MG63 (cell line): ENCODE results near the gene FRMD4B. TPM values are rescaled to one million over a fixed set of nuclear protein-coding genes. Genes with fewer than 3 reads are reported as not detected.
"Not testable (repeated sequence)": the region's sequence is repeated elsewhere in the genome, so short reads cannot be mapped to it uniquely, and the experiment has no call there.

Source experiments
- DNase-seq: peaks from one replicate; pipeline ENCODE4 v3.0.0-alpha.2; 2020
- H3K27me3 ChIP-seq: fragments of 250-450 bp; sonication (Bioruptor Pico); 2 replicates; pipeline ENCODE4 v1.5.1; 2020; ENCODE audit warnings: mild to moderate bottlenecking, moderate library complexity
- H3K36me3 ChIP-seq: fragments of 250-450 bp; sonication (Bioruptor Pico); 2 replicates; pipeline ENCODE4 v1.5.1; 2020; ENCODE audit warnings: mild to moderate bottlenecking, moderate library complexity
- H3K4me3 ChIP-seq: fragments of 250-450 bp; sonication (Bioruptor Pico); 2 replicates; pipeline ENCODE4 v1.5.1; 2020; ENCODE audit warnings: mild to moderate bottlenecking, moderate library complexity
- H3K9me3 ChIP-seq: fragments of 250-450 bp; sonication (Bioruptor Pico); 2 replicates; pipeline ENCODE4 v1.5.1; 2020; ENCODE audit warnings: mild to moderate bottlenecking, moderate library complexity
- total RNA-seq: library from RNA; depleted of rRNA; stranded (reverse); fragments of >200 nt; shearing (Covaris generic); gene quantifications from 2 replicates; pipeline ENCODE4 v1.2.3, GENCODE V29; 2014; ENCODE audit warnings: low replicate concordance

The FRMD4B gene
- total RNA-seq, 1 experiment from 2014 or later: 5.1 TPM

DNA sequence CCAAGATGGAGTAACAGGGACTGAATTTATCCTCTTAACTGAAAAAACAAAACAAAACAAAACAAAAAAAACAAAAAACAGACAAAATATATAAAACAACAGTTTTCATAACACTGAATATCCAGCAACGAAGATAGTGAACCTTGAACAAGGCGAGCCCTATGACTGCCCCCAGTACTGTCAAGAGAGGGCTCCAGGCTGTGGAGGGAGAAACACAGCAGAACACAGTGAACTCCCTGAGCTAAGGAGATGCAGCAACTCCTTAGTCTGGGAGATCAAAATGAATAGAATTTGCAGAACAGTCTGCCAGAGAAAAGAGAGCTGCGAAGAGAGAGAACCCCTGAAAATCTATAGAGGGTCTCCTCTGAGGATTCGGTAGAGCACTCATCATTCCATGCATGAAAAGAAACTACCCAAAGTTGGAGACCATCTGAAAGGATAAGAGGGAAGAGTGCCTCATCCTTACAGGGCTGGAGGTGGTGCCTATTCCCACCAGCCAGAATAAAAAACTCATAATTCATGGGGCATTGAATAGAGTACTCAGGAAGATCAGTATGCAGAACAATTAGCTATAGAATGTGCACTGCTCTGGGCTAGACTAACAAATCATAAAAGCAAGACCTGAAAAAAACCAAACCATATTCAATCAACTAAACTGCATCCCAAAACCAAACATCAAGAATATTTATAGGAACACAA, 101.8 kb downstream of the FRMD4B start:
- Histone ChIP-seq H3K9me3 (no peaks in the 10 kb centered on the region), H3K36me3 (no peaks in the 10 kb centered on the region), H3K27me3 (no peaks in the 10 kb centered on the region), H3K4me3 (no peak overlapping the region)
- no peak for DNase-seq

DNA sequence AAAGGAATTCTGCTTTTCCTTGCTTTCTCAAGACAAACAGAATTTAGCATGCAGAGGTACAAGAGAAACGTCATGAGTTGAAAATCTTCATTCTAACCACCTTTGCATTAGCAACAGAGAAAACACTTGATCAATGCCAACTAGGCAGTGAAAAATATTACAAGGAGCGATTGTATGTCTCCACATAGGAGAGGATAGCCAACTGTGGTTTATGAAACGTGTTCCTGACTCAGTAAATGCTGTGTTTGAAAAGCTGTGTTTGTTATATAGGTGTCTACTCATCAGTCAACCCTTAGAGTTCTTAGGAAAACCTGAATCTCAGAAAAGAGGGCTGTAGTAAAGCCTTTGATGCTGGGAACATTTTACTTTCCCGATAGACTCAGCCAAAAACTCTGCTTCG, 102.4 kb downstream of the FRMD4B start:
- H3K4me3 ChIP-seq: no peak overlapping the region
- DNase-seq: no peak
- H3K9me3 ChIP-seq: no peaks in the 10 kb centered on the region
- no peaks in the 10 kb centered on the region for H3K27me3 ChIP-seq
- H3K36me3 ChIP-seq: no peaks in the 10 kb centered on the region

DNA sequence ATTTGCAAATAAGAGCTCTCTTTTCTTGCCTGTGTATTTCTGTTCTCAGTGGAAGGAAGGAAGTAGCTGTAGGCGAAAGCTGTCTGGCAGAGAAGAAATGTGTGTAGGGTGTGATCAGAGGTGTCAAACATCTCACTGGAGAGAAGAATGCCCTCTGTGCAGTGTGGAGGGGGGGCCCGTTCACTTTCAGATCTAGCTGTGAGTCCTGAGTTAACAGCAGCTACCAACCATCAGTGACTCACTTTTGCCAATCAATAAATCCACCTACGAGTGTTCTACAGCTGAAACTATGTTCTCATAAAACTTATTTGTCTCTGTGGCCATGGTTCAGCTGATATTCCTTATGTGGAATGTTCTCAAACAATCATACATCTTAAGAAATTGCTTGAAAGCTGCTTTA, 103.7 kb downstream of the FRMD4B start:
- Histone ChIP-seq H3K36me3 (no peaks in the 10 kb centered on the region), H3K4me3 (no peak overlapping the region), H3K9me3 (no peaks in the 10 kb centered on the region), H3K27me3 (no peaks in the 10 kb centered on the region)
- no peak for DNase-seq

DNA sequence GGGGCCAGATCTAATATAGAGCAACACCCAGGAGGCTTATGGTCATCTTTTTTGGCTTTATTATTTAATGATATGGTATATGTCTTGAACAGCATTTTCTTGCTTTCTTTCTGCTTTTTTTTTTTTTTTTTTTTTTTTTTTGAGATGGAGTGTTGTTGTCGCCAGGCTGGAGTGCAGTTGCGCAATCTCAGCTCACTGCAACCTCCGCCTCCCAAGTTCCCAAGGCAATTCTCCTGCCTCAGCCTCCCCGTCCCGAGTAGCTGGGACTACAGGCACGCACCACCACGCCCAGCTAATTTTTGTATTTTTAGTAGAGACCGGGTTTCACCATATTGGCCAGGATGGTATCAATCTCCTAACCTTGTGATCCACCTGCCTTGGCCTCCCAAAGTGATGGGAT, 108.5 kb downstream of the FRMD4B start:
- H3K4me3 ChIP-seq, H3K27me3 ChIP-seq, H3K9me3 ChIP-seq, H3K36me3 ChIP-seq, DNase-seq: not testable (repeated sequence)

DNA sequence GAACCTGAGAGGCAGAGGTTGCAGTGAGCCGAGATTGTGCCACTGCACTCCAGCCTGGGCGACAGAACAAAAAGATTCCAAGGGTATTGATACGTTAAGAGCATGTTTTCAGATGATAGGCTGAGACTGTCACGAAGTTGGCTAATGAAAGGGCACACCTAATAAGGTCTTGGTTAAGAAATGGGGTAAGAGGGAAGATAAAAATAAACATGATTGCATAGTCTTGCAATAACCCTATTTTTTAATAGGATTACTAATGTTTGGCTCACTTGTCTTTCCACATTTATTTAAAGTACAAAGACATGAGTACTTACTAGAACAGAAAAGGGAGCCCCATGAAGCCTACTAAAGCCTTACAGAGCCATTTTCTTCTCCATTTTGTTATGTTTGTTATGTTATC, 109.0 kb downstream of the FRMD4B start:
- no peaks in the 10 kb centered on the region for H3K27me3 ChIP-seq
- H3K36me3 ChIP-seq: no peaks in the 10 kb centered on the region
- DNase-seq: no peak
- H3K4me3 ChIP-seq: no peak overlapping the region
- H3K9me3 ChIP-seq: no peaks in the 10 kb centered on the region

DNA sequence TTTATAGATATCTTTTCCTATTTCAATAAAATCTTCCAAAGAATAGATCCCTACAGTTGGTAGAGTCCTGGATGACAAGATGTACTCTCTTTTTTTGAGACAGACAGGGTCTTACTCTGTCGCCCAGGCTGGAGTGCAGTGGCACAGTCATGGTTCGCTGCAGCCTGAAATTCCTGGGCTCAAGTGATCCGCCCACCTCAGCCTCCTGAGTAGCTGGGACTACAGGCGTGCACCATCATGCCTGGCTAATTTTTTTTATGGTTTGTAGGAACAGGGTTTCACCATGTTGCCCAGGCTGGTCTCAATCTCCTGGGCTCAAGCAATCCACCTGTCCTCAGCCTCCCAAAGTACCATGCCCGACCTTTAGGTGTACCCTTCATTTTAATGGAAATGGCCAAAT, 109.7 kb downstream of the FRMD4B start:
- not testable (repeated sequence) for DNase-seq, H3K27me3 ChIP-seq, H3K9me3 ChIP-seq, H3K36me3 ChIP-seq, H3K4me3 ChIP-seq

DNA sequence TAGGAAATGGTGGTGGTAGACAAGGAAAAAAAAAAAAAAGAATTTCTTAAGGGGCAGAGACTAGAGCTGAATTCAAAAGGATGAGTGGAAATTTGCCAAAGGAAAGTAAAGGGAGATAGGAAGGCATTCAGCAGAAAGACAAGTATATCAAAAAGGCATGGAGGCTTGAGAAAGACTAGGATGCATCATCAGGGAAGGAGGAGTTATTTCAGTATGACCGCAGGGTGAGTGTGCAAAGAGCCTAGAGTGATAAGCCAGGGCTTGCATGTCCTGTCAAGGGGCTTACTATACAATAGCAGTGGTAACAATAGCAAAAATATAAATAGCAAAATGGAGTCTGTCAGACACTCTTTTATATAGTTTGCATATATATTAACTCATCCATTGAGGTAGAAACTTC, 112.0 kb downstream of the FRMD4B start:
- DNase-seq: no peak
- H3K27me3 ChIP-seq: no peaks in the 10 kb centered on the region
- no peaks in the 10 kb centered on the region for H3K36me3 ChIP-seq

DNA sequence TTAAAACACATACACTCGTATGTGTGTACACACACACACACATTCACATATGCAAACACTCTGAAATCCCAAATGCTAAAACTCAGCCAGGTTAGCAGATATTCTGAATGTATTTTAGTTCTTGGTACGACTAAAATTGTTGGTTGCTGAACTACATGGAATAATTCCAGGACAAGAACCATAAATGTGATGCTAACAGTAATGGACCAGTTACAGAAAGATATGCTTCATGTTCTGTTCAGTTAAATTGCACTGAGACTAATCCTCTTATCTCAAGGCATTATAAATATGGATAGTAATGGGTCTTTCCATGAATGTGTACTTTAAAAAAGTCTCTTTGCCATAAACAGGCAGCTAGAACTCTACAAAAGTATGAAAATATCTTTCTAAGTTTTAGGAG, 113.3 kb downstream of the FRMD4B start:
- H3K4me3 ChIP-seq: no peak overlapping the region
- no peaks in the 10 kb centered on the region for H3K9me3 ChIP-seq
- DNase-seq: no peak
- no peaks in the 10 kb centered on the region for H3K27me3 ChIP-seq
- H3K36me3 ChIP-seq: no peaks in the 10 kb centered on the region

More for the DNA sequence above, 112.0 kb downstream of the FRMD4B start:
- Histone ChIP-seq H3K4me3 (no peak overlapping the region), H3K9me3 (no peaks in the 10 kb centered on the region)

DNA sequence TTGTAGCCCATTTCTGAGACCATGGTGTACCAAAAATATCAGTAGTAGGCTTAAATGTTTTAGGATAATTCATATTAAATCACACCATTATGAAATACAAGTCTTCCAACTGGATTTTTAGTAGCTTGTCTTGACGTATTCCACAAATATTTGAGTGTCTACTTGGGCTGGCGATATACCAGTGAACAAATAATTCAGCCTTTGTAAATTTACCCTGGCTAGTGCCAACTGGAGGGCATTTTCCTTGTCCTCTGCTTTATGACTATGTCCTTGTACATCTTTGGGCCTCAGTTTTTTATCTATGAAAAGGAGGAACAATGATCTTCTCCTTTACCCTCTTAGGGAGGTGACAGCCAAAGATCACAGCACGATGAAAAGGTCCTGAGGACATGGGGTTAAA, 114.8 kb downstream of the FRMD4B start:
- Histone ChIP-seq H3K27me3 (no peaks in the 10 kb centered on the region), H3K4me3 (no peak overlapping the region), H3K36me3 (no peaks in the 10 kb centered on the region), H3K9me3 (no peaks in the 10 kb centered on the region)
- no peak for DNase-seq

DNA sequence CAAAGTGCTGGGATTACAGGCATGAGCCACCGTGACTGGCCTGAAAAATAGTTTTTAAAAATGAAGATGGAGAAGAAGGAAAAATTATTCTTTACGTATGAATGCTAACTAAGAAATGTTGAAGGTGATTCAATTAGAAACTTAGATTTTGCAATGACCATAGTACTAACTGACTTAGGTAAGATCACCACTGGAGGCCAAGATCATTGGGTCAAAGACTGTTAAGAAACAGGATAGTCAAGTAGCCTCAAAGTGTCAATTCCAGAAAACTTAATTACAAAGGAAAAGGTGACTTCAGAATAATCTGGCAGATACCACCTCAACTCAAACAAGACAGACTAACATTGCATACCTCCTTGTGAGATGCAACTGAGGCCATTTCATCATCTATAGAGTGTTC, 119.3 kb downstream of the FRMD4B start:
- Histone ChIP-seq H3K9me3 (no peaks in the 10 kb centered on the region), H3K4me3 (no peak overlapping the region), H3K27me3 (no peaks in the 10 kb centered on the region), H3K36me3 (no peaks in the 10 kb centered on the region)
- DNase-seq: no peak

DNA sequence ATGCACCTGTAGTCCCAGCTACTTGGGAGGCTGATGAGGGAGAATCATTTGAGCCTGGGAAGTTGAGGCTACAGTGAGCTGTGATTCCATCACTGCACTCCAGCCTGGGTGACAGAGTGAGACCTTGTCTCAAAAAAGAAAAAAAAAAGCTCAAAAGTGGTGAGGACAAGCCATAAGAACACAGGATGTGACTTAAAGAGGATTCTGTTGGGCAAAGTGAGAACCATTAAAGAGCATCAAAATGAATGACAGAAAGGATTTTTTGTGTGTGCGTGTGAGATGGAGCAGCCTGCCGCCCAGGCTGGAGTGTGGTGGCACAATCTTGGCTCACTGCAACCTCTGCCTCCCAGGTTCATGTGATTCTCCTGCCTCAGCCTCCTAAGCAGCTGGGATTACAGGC, 119.8 kb downstream of the FRMD4B start:
- H3K36me3 ChIP-seq, H3K9me3 ChIP-seq, H3K4me3 ChIP-seq, DNase-seq, H3K27me3 ChIP-seq: not testable (repeated sequence)

DNA sequence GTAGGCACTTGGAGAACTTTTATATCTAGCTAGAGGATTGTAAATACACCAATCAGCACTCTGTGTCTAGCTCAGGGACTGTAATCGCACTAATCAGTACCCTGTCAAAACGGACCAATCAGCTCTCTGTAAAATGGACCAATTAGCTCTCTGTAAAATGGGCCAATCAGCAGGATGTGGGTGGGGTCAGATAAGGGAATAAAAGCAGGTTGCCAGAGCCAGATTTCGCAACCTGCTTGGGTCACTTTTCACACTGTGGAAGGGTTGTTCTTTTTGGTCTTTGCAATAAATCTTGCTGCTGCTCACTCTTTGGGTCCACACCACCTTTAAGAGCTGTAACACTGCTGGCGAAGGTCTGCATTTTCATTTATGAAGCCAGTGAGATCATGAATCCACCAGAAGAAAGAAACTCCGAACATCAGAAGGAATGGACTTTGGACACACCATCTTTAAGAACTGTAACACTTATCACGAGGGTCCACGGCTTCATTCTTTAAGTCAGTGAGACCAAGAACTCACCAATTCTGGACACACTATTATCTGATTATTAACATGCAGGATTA, 125.0 kb downstream of the FRMD4B start:
- H3K9me3 ChIP-seq, H3K4me3 ChIP-seq, DNase-seq, H3K27me3 ChIP-seq, H3K36me3 ChIP-seq: not testable (repeated sequence)

DNA sequence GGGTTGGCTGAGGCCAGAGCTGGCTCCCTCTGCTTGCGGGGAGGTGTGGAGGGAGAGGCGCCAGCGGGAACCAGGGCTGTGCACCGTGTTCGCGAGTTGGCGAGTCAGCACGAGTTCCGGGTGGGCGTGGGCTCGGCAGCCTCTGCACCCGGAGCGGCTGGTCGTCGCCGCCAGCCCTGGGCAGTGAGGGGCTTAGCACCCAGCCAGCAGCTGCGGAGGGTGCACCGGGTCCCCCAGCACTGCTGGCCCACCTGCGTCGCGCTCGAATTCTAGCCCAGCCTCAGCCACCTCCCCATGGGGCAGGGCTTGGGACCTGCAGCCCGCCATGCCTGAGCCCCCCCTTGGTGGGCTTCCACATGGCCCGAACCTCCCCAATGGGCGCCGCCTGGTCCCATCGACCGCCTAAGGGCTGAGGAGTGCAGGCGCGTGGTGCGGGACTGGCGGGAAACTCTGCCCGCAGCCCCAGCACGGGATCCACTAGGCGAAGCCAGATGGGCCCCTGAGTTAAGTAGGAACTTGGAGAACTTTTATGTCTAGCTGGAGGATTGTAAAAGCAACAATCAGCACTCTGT, 125.6 kb downstream of the FRMD4B start:
- no peaks in the 10 kb centered on the region for H3K36me3 ChIP-seq
- H3K9me3 ChIP-seq: no peaks in the 10 kb centered on the region
- DNase-seq: no peak
- no peak overlapping the region for H3K4me3 ChIP-seq
- no peaks in the 10 kb centered on the region for H3K27me3 ChIP-seq

DNA sequence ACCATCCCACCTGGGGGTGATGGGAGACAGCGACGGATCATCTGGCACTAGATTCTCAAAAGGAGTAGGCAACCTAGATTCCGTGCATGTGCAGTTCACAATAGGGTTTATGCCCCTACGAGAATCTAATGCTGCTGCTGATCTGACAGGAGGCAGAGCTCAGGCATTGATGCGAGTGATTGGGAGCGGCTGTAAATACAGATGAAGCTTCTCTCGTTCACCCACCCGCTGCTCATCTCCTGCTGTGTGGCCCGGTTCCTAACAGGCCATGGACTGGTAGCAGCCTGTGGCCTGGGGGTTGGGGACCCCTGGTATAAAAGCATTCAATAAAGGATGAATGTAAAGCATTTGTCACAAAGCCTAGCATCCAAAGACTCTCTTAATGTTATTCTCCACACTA, 126.8 kb downstream of the FRMD4B start:
- no peak overlapping the region for H3K4me3 ChIP-seq
- DNase-seq: no peak
- H3K27me3 ChIP-seq: no peaks in the 10 kb centered on the region
- H3K9me3 ChIP-seq: no peaks in the 10 kb centered on the region
- no peaks in the 10 kb centered on the region for H3K36me3 ChIP-seq

DNA sequence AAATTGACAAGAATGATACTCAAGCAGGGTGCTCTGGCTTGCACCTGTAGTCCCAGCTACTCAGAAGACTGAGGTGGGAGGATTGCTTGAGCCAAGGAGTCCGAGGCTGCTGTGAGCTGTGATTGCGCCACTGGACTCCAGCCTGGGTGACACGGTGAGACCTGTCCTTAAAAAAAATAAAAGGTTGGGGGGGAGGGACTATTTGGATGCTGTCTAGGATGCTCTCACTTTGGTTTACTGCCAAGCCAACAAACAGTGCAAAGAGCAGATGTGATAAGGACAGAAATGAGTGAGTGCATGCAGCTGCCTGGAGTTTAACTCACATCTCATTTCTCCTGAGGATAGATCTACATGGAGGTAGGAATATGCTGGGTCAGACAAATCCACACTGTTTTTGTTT, 130.0 kb downstream of the FRMD4B start:
- no peak for DNase-seq
- Histone ChIP-seq H3K4me3 (no peak overlapping the region), H3K36me3 (no peaks in the 10 kb centered on the region), H3K9me3 (no peaks in the 10 kb centered on the region), H3K27me3 (no peaks in the 10 kb centered on the region)

DNA sequence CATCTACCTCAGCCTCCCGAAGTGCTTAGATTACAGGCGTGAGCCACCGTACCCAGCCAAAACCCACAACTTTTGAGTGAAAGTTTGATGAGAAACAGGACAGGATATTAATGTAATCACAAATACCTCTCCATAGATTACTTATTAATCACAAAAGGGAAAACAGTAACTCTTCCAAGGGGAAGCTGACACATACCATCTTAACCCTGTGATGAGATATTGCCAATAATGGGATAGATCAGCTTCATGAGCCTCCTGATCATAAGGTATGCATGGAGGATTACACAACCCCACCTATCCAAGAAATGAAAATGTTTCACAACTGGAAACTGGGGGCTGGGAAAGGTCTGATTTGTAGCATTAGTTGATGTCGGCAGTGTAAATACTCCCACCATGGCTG, 131.5 kb downstream of the FRMD4B start:
- Histone ChIP-seq H3K9me3 (no peaks in the 10 kb centered on the region), H3K27me3 (no peaks in the 10 kb centered on the region), H3K36me3 (no peaks in the 10 kb centered on the region), H3K4me3 (no peak overlapping the region)
- no peak for DNase-seq

DNA sequence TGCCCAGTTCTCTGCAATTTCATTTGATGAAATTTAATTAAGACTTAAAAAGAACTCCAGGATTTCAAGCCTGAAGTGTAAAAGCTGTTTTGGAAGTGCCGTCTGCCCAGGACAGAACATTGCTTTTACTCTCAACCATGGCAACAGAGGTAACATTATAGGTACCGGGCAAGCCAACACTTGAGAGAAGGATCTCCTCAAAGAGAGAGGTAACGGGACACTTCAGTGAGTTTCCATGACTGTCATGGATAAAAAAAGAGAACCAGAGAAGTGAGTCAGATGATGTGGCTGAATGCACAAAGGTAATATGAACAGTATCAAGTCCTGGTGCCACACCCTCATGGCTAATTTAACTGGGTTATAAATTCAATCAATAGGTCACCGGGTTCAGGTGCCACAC, 133.3 kb downstream of the FRMD4B start:
- DNase-seq: no peak
- Histone ChIP-seq H3K4me3 (no peak overlapping the region), H3K9me3 (no peaks in the 10 kb centered on the region), H3K27me3 (no peaks in the 10 kb centered on the region), H3K36me3 (no peaks in the 10 kb centered on the region)

DNA sequence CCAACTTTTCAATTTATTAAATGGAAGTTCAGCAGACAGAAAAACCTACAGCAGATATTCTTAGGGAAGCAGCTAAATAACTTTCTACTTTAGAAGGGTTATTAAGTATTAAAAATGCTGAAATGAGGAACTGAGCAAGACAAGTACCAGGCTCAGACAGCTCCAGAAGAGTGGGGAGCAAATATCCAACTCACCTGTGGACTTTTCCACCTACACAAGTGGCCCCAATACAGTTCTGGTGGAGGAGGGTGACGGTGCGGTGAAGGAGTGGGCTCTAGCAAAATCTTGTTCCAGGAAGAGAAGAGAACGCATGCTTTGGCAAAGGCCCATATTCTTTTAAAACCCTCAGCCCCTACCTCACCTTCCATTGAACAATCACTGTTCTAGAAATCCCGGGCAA, 133.7 kb downstream of the FRMD4B start:
- Histone ChIP-seq H3K27me3 (no peaks in the 10 kb centered on the region), H3K4me3 (no peak overlapping the region), H3K9me3 (no peaks in the 10 kb centered on the region), H3K36me3 (no peaks in the 10 kb centered on the region)
- DNase-seq: no peak
